Measurements from ENCODE around the gene ZMYM4.
A peak's percentile ranks its signal among the peaks of the same experiment; 100 is the strongest.

Gene ZMYM4

GRCh38 chr1:35408925-35409324 is 140.4 kb downstream of the ZMYM4 start:
- DNase-seq = no peak

DNA sequence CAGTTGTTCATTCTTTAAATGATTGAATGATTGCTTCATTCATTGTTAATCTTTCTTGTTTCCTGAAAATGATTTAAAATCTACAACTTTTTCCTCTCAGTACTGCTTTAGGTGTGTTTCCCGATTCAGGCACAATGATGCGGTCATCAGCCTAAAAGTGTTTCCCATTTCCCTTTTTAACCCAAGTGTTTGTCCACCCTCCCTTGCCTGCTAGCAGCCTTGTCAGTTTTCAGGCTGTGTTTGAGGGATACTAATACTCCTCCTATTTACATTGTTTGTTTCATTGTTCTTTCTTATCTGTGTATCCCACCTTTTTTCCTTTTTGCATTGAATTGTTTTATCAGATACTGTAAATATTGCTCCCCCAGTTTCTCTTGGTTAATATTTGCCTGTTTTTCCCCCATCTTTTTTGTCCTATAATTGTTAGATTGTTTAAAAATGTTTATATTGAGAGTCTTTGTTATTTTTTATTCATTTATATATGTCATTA is 157.6 kb downstream of the ZMYM4 start:
- DNase-seq = no peak

- no peak for DNase-seq
These were observed 159.9 kb downstream of the ZMYM4 start for GRCh38 chr1:35428360-35428759.

DNA sequence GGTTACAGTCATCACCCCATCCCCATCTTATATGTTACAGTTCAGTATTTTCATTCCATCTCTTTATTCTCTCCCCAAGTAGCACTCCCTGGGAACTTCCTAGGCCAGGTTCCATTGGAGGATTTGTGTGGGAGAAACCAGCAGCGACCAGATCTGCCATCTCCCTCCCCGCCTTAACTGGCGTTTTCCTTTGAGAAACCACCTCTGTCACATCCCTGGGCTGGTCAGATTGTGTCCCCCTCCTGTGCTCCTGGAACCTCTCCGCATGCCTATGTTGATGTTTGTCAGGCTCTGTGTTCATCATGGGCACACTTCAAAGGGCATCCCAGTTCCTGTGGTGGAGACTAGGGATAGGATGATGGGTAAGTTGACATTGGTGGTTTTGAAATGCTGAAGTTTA is 162.3 kb downstream of the ZMYM4 start:
- no peak for DNase-seq

- no peak for DNase-seq
These were observed 162.7 kb downstream of the ZMYM4 start for GRCh38 chr1:35431173-35431599.

GRCh38 chr1:35432231-35432630 is 163.7 kb downstream of the ZMYM4 start:
- no peak for DNase-seq

GRCh38 chr1:35433714-35434113 is 165.2 kb downstream of the ZMYM4 start:
- DNase-seq = no peak

DNA sequence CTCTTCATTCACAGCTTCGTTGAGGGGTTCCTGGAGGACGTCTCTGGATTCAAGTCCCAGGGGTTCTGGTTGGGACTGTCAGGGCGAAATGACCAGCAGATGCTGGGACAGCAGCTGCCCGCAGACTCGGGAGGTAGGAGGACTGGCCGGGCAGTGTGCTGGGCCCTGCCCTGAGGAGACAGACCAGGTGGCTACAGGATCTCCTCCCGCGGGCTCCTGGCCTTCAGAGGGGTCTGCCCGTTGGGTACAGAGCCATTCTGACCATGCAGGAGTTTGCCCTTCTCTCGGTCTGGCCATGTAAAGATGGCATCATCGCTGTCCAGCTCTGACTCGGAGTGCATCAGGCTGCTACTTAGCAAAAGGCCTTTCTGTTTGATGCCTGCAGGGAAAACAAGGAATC is 166.2 kb downstream of the ZMYM4 start:
- no peak for DNase-seq

DNA sequence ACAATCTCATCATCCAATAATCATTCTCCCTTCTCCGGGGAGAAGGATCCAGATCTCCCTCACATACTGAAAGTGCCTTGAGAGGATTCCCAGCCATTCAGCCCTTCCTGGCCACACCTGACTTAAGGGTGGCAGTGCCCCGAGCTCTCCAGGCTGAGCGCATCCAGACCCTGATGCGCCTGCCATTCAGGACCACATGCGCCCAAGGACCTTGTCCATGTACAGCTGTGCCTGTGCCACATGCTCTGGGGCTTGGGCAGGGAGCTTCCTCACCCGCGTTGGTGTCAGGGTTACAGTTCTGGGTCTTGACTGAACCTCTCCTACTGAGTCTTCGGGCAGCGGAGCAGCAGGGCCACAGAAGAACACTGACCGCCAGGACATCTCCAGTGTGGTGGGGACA is 167.6 kb downstream of the ZMYM4 start:
- DNase-seq = no peak

DNA sequence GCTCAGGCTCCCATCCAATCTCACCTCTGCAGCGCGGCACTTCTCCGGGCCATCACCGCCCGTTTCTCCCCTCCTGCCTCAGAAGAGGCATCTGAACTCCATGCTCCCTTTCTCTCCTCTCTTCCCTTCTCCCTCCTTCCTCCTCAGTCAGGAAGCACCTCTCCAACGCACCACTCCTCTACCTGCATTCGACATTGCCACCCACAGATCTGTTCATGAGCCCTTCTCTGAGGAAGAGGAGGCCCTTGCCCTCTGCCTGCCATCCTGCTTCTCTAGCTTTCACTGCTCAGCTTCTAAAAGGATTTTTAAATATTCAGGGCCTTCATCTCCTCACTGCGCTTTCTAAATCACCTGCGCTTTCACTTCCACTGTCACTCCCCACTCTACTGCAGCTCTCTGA is 168.7 kb downstream of the ZMYM4 start:
- no peak for DNase-seq

GRCh38 chr1:35439626-35440025 is 171.1 kb downstream of the ZMYM4 start:
- no peak for DNase-seq

- no peak for DNase-seq
These were observed 173.5 kb downstream of the ZMYM4 start for GRCh38 chr1:35441926-35442579.

GRCh38 chr1:35442734-35443133 is 174.2 kb downstream of the ZMYM4 start:
- no peak for DNase-seq

- no peak for DNase-seq
These were observed 175.4 kb downstream of the ZMYM4 start for GRCh38 chr1:35443768-35444518.

- no peak for DNase-seq
These were observed 175.9 kb downstream of the ZMYM4 start for GRCh38 chr1:35444519-35444774.

DNA sequence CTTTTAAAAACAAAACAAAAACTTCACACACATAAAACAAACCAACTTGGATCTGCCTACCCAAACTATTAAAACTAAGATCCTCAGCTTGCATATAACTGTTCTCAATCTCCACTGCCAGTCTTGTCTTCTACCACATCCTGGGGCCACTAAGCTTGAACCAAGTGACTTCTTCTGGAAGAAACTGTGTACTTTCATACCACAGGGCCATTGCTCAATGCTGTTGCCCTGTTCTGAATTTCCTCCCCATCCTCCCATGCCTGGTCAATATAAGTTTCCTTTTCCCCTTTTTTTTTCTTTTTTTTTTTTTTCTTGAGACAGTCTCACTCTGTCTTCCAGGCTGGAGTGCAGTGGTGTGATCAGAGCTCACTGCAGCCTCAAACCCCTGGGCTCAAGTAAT is 178.8 kb downstream of the ZMYM4 start:
- no peak for DNase-seq

DNA sequence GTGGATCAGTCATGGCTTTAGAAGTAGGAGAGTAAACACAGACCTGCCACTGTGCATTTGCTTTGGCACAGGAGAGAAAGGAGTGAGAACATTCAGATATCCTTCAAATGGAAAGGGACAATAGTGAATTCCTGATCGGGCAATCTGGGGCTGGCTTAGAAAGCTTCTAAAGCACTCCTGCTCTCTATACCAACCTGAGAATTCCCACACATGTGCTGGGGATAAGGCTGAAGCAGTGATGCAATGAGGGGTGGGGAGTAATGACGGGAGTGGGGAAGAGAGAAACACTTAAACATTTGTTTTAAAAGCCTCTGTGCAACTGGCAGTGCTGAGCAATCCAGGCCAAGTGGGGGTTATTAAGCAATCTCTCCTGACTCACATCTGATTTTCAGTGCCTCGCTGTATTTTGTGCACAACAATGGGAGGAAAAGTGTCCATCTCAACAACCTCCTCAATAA is 179.9 kb downstream of the ZMYM4 start:
- DNase-seq = peak; percentile 49

GRCh38 chr1:35449334-35450008 is 181.0 kb downstream of the ZMYM4 start:
- DNase-seq = peak; percentile 91

DNA sequence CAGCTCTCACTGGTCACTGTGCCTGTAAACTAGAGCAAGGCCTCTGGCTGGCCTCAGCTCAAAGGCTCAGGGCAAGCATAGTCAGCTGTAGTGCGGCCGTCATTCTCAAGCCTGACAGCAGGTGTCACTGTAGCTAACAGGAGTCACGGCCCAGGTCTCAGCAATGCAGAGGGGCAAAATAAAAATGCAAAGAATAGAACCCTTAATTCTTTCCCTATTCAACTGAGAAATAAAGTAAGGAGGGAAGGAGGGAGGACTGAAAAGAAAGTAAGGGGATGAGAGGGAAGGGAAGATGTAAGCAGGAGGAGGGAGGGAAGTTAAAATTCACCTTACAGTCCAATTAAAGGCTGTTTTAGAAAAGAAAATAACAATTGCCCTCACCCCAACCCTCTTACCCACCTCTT is 182.6 kb downstream of the ZMYM4 start:
- DNase-seq = peak; percentile 23

- DNase-seq = no peak
These were observed 183.7 kb downstream of the ZMYM4 start for GRCh38 chr1:35452106-35452774.

DNA sequence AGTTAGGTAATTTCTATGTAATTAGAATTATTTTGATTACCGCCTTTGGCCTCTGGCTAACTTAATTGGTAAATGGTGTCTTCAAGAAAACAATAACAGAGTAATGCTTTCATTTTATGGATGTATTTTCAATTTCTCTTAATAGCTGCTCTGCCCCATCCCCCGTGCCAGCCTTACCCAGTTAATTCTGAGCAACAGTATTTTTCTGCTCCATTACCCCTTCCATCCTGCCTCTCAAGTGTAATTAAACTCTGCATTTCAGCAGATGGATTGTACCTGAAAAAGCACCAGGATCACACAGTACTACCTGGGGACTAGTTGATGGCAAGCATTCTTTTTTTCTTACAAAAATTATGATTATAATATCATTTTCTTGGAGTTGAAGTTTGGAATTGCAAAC is 184.5 kb downstream of the ZMYM4 start:
- no peak for DNase-seq

DNA sequence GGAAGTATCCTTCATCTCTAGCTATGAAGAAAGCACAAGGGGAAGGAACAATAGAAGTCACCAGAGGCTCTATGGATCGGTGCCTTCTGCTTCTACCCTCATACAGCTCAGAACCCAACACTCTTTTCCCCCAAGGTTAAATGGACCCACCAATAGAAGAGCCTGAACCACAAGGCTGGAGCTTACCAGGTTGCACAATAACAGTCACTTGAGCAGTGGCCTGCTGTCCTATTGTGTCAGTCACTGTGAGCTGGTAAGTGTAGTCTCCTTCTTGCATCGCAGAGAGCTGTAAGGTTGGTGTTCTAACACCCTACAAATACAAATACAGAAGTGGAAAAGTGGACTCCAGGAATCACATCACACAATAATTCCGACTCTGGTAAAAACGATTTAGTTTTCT is 185.7 kb downstream of the ZMYM4 start:
- no peak for DNase-seq

DNA sequence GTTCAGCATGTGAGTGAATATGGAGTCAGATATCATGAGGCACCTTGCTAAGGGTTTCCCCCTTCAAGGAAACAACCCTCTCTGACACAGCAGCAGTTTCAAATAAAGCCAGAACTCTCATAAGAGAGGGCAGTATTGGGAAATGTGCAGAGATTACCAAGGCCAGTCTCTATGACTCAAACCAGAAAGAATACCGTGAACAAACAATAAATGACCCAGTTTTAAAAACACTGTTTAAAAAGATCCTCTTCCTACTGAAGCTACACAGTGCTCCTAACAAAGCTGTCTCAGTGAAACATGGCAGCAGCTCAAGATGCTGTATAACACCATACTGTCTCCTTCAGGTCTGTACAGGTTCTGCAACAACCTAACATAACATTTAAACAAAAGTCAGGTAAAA is 186.1 kb downstream of the ZMYM4 start:
- DNase-seq = no peak

GRCh38 chr1:35460796-35461195 is 192.3 kb downstream of the ZMYM4 start:
- no peak for DNase-seq
